HepG2 (cell line): Measurements from ENCODE around the gene NPHP4. TPM values are rescaled to one million over a fixed set of nuclear protein-coding genes. Genes with fewer than 3 reads are reported as not detected.

Experiments
- ATAC-seq: fragments of 200-7000 bp; cut with Tn5 transposase; 3 replicates; pipeline ENCODE4 v1.9.1; 2020; ENCODE audit warnings: mild to moderate bottlenecking, moderate library complexity
- BruUV-seq: library from RNA; stranded (reverse); fragments of 400-500 nt; replicated peaks from 2 replicates; lab custom pipeline; 2021; lab: Mats Ljungman, UMichigan
- CTCF ChIA-PET: fragments of 300-600 bp; formaldehyde crosslinking; extraction: SDS; loops from one replicate; lab custom pipeline; 2021; ENCODE audit warnings: low total read pairs, inconsistent platforms, low intra/inter-chr PET ratio; lab: Yijun Ruan, JAX
- POLR2A ChIA-PET: fragments of 350-600 bp; sonication (Branson Sonifier 250); formaldehyde crosslinking; loops from one replicate; lab custom pipeline; 2020; ENCODE audit warnings: antibody characterized with exemption, inconsistent platforms; lab: Yijun Ruan, JAX
- DNase-seq: peaks from one replicate; pipeline ENCODE4 v3.0.0-alpha.2; 2015; ENCODE audit warnings: low spot score
- FAIRE-seq: peaks from 3 replicates; lab custom pipeline; 2011; peaks lifted over from hg19 to GRCh38; lab: Jason Lieb, UNC
- H2AFZ ChIP-seq: one replicate; pipeline ENCODE4 v1.6.1; 2011; ENCODE audit warnings: low read length, inconsistent platforms
- H3K27ac ChIP-seq: fragments of 300-600 bp; 3 replicates; pipeline ENCODE4 v1.8.0; 2011; ENCODE audit warnings: mixed run types, mild to moderate bottlenecking, mixed read lengths, low read length, inconsistent platforms; ENCODE audit not compliant: insufficient read depth; ENCODE audit errors: extremely low read length
- H3K27me3 ChIP-seq, 2 experiments: fragments of 200-600 bp in 1 of 2; 2 replicates in 1 of 2; 3 replicates in 1 of 2; pipeline versions ENCODE4 v1.6.0 to v1.8.0; 2011; ENCODE audit warnings: low read length in 2 of 2, mild to moderate bottlenecking in 2 of 2, moderate library complexity in 2 of 2, inconsistent platforms in 1 of 2; ENCODE audit not compliant: insufficient read depth in 2 of 2, control insufficient read depth in 1 of 2
- H3K36me3 ChIP-seq, 2 experiments: fragments of 200-600 bp in 1 of 2; replicated peaks in 1 of 2; 2 replicates in 1 of 2; 3 replicates in 1 of 2; pipeline versions ENCODE4 v1.5.1 to v1.8.0; 2011; ENCODE audit warnings: low read length in 2 of 2, inconsistent platforms in 1 of 2; ENCODE audit not compliant: insufficient read depth in 2 of 2, control insufficient read depth in 1 of 2
- H3K4me1 ChIP-seq: 2 replicates; pipeline ENCODE4 v1.5.1; 2012; ENCODE audit warnings: low read length, inconsistent platforms; ENCODE audit not compliant: insufficient read depth
- H3K4me2 ChIP-seq: 2 replicates; pipeline ENCODE4 v1.6.0; 2011; ENCODE audit warnings: low read depth, low read length, inconsistent platforms
- H3K4me3 ChIP-seq, 3 experiments: fragments of 200-600 bp in 1 of 3; sonication (generic), shearing (Covaris generic) in 1 of 3; replicated peaks in 1 of 3; 2 replicates each; pipeline ENCODE4 v1.5.1; 2011 to 2016; ENCODE audit warnings: low read length in 3 of 3, inconsistent platforms in 2 of 3, low read depth in 2 of 3, mild to moderate bottlenecking in 2 of 3, control low read depth in 1 of 3, mixed read lengths in 1 of 3; ENCODE audit not compliant: insufficient read depth in 1 of 3
- H3K79me2 ChIP-seq: one replicate; pipeline ENCODE4 v1.6.1; 2011; ENCODE audit warnings: low read length, inconsistent platforms; ENCODE audit not compliant: insufficient read depth
- H3K9ac ChIP-seq: 2 replicates; pipeline ENCODE4 v1.6.0; 2011; ENCODE audit warnings: mild to moderate bottlenecking, low read depth, low read length, inconsistent platforms; ENCODE audit not compliant: insufficient read depth
- H3K9me3 ChIP-seq: 2 replicates; pipeline ENCODE4 v1.5.1; 2012; ENCODE audit warnings: mild to moderate bottlenecking, low read length
- H4K20me1 ChIP-seq: 2 replicates; pipeline ENCODE4 v1.6.0; 2011; ENCODE audit warnings: inconsistent platforms, mild to moderate bottlenecking, low read length, moderate library complexity; ENCODE audit not compliant: insufficient read depth
- ARID2 ChIP-seq: sonication (generic); formaldehyde crosslinking; IDR thresholded peaks from 2 replicates; pipeline ENCODE4 v1.8.1; 2022; ENCODE audit warnings: mild to moderate bottlenecking, missing genetic modification reagents, borderline replicate concordance
- DPF2 ChIP-seq: sonication (generic); formaldehyde crosslinking; IDR thresholded peaks from 2 replicates; pipeline ENCODE4 v1.4.0; 2020; ENCODE audit warnings: mild to moderate bottlenecking, low read depth, missing genetic modification reagents, borderline replicate concordance
- FOSL1 ChIP-seq: sonication (generic); formaldehyde crosslinking; IDR thresholded peaks from 2 replicates; pipeline ENCODE4 v1.9.0; 2021; ENCODE audit warnings: missing genetic modification reagents, borderline replicate concordance
- GTF3A ChIP-seq: sonication (generic); formaldehyde crosslinking; conservative IDR thresholded peaks from 2 replicates; pipeline ENCODE4 v1.4.0; 2020; ENCODE audit warnings: mild to moderate bottlenecking, missing genetic modification reagents
- HNF4A ChIP-seq: sonication (generic); formaldehyde crosslinking; IDR thresholded peaks from 2 replicates; pipeline ENCODE4 v1.4.0; 2020; ENCODE audit warnings: missing genetic modification reagents
- KAT7 ChIP-seq: IDR thresholded peaks from 2 replicates; pipeline ENCODE4 v1.6.1; 2018; ENCODE audit warnings: borderline replicate concordance, missing compliant biosample characterization
- MATR3 ChIP-seq: sonication (generic); formaldehyde crosslinking; IDR thresholded peaks from 2 replicates; pipeline ENCODE4 v1.4.0; 2020; ENCODE audit warnings: missing genetic modification reagents
- NFAT5 ChIP-seq: sonication (generic); formaldehyde crosslinking; IDR thresholded peaks from 2 replicates; pipeline ENCODE4 v1.4.0; 2020; ENCODE audit warnings: missing genetic modification reagents
- NFRKB ChIP-seq: fragments of 450-650 bp; IDR thresholded peaks from 2 replicates; pipeline ENCODE4 v1.6.1; 2017
- PATZ1 ChIP-seq: sonication (generic); formaldehyde crosslinking; IDR thresholded peaks from 2 replicates; pipeline ENCODE4 v1.4.0; 2020; ENCODE audit warnings: missing genetic modification reagents
- PAXIP1 ChIP-seq: sonication (generic); formaldehyde crosslinking; conservative IDR thresholded peaks from 2 replicates; pipeline ENCODE4 v1.4.0; 2020; ENCODE audit warnings: mild to moderate bottlenecking, missing genetic modification reagents, moderate library complexity
- SUZ12 ChIP-seq: fragments of 150-350 bp; IDR thresholded peaks from 2 replicates; pipeline ENCODE4 v1.6.1; 2014; ENCODE audit warnings: low read depth, low read length
- TAF15 ChIP-seq: fragments of 200-400 bp; formaldehyde crosslinking; IDR thresholded peaks from one replicate; pipeline ENCODE4 v1.6.1; 2018; ENCODE audit warnings: mild to moderate bottlenecking, low read depth, low read length; ENCODE audit not compliant: poor library complexity, severe bottlenecking
- XBP1 ChIP-seq: sonication (generic); formaldehyde crosslinking; IDR thresholded peaks from 2 replicates; pipeline ENCODE4 v1.5.0; 2020; ENCODE audit warnings: missing genetic modification reagents
- ZNF335 ChIP-seq: sonication (generic); formaldehyde crosslinking; IDR thresholded peaks from 2 replicates; pipeline ENCODE4 v1.4.0; 2020; ENCODE audit warnings: missing genetic modification reagents
- ZNF780A ChIP-seq: sonication (generic); formaldehyde crosslinking; IDR thresholded peaks from 2 replicates; pipeline ENCODE4 v1.8.0; 2022; ENCODE audit warnings: mild to moderate bottlenecking, missing genetic modification reagents, moderate library complexity
- WGBS: methylation state at CpG from one replicate; pipeline ENCODE4 v1.1.6; 2017; ENCODE audit warnings: low lambda C conversion rate; 5-methylcytosine and 5-hydroxymethylcytosine counted together
- in situ Hi-C: cut with HindIII; loops from 2 replicates; pipeline ENCODE4 v1.10.0; 2017; ENCODE audit warnings: low pct_unique_long_range_greater_than_20kb; ENCODE audit not compliant: extremely low pct_ligation_motif_present
- intact Hi-C: fragments of 100-400 bp; cut with micrococcal nuclease; formaldehyde crosslinking; loops from one replicate; pipeline ENCODE4 v1.10.0; 2022; ENCODE audit not compliant: unreplicated experiment
- polyA plus RNA-seq, 8 experiments: library from polyadenylated mRNA; depleted of rRNA in 3 of 8; stranded (reverse) in 7 of 8; unstranded in 1 of 8; fragments of >200 nt; fragmentation: Illumina TruSeq in 4 of 8; extraction: Trizol in 4 of 8; gene quantifications; 2 replicates each; pipeline versions ENCODE4 v1.2.1 to v1.2.3, GENCODE V29; 2011 to 2016; ENCODE audit warnings: low read depth in 4 of 8, missing spikeins in 1 of 8, mixed read lengths in 1 of 8; ENCODE audit not compliant: insufficient read depth in 1 of 8
- total RNA-seq, 5 experiments: library from RNA; depleted of rRNA; stranded (reverse); fragments of >200 nt; fragmentation: Illumina TruSeq; extraction: Trizol; gene quantifications; 2 replicates each; pipeline ENCODE4 v1.2.3, GENCODE V29; 2016; ENCODE audit warnings: low read depth in 1 of 5

NPHP4 gene
- total and polyA plus RNA-seq, 2 of the 13 experiments (the other 11 are each of a cell fraction or from before 2014, with no cell fraction given), result 4.4 to 6.8 TPM

GRCh38 chr1:6035719-6036118 is 43.5 kb upstream of the NPHP4 start:
- no TSS peak for BruUV-seq
- CTCF ChIA-PET, result no interaction called here
- Histone ChIP-seq H3K27me3 (no peaks in the 10 kb centered on the region), H3K27ac (no peak overlapping the region), H3K9me3 (no peaks in the 10 kb centered on the region), H2AFZ (no peak overlapping the region), H3K36me3 (no peaks in the 10 kb centered on the region), H3K4me1 (peaks cover 16% of the 10 kb centered on the region), H4K20me1 (no peaks in the 10 kb centered on the region), H3K4me3 (no peak overlapping the region), H3K9ac (no peak overlapping the region), H3K79me2 (no peaks in the 10 kb centered on the region), H3K4me2 (no peak overlapping the region)
- 77% methylated on average over 12 of the region's 12 CpGs for WGBS
- DNase-seq (no peak), FAIRE-seq (no peak), ATAC-seq (no peak)
- TF ChIP-seq ARID2 (CRISPR knock-in tag), result no peak
- no peak for TF ChIP-seq HNF4A (CRISPR knock-in tag)
- no peak for TF ChIP-seq ZNF780A (CRISPR knock-in tag)
- no peak for TF ChIP-seq SUZ12
- TF ChIP-seq ZNF335 (CRISPR knock-in tag), result no peak
- no peak for TF ChIP-seq PAXIP1 (CRISPR knock-in tag)
- TF ChIP-seq NFAT5 (CRISPR knock-in tag), result no peak
- no peak for TF ChIP-seq TAF15
- TF ChIP-seq PATZ1, result no peak
- no peak for TF ChIP-seq FOSL1
- no peak for TF ChIP-seq KAT7 (CRISPR knock-in tag)
- no peak for TF ChIP-seq NFRKB
- no peak for TF ChIP-seq GTF3A (CRISPR knock-in tag)
- no peak for TF ChIP-seq DPF2 (CRISPR knock-in tag)
- no peak for TF ChIP-seq MATR3
- TF ChIP-seq XBP1 (CRISPR knock-in tag), result no peak
- intact Hi-C loops, result no loop called here
- POLR2A ChIA-PET, result no interaction called here
- in situ Hi-C loops, result no loop called here
